Stomach (tissue), 9 donors: ENCODE results near the gene DEFB128. TPM values are rescaled to one million over a fixed set of nuclear protein-coding genes. Genes with fewer than 3 reads are reported as not detected.
"Not testable (repeated sequence)": the region's sequence is repeated elsewhere in the genome, so short reads cannot be mapped to it uniquely, and the experiment has no call there.

Source experiments
- DNase-seq, 2 donors: peaks; one replicate each; pipeline versions ENCODE4 v3.0.0 to v3.0.0-alpha.2; 2013 to 2019
- H3K27ac ChIP-seq, 5 donors: fragments of 200-600 bp in 4 of 5; sonication (generic) in 4 of 5; one replicate each; pipeline ENCODE4 v1.5.1; 2013 to 2019; ENCODE audit warnings: mild to moderate bottlenecking in 1 of 5, moderate library complexity in 1 of 5
- H3K27me3 ChIP-seq, 3 donors: fragments of 200-600 bp; sonication (generic); one replicate each; pipeline ENCODE4 v1.5.1; 2017 to 2019; ENCODE audit warnings: mixed run types in 1 of 3
- H3K36me3 ChIP-seq, 4 donors: fragments of 200-600 bp; sonication (generic); 1 replicate in 3 of 4; 2 replicates in 1 of 4; pipeline ENCODE4 v1.5.1; 2016 to 2019
- H3K4me1 ChIP-seq, 4 donors: fragments of 200-600 bp; sonication (generic); one replicate each; pipeline ENCODE4 v1.5.1; 2016 to 2019
- H3K4me3 ChIP-seq, 4 donors: fragments of 200-600 bp; sonication (generic) in 3 of 4; one replicate each; pipeline ENCODE4 v1.5.1; 2016 to 2019; ENCODE audit warnings: mild to moderate bottlenecking in 1 of 4
- H3K9me3 ChIP-seq, 4 donors: fragments of 200-600 bp; sonication (generic); one replicate each; pipeline ENCODE4 v1.5.1; 2016 to 2019
- CTCF ChIP-seq, 7 experiments: fragments of 450-650 bp in 4 of 7; fragments of 200-600 bp in 3 of 7; sonication (generic) in 3 of 7; IDR thresholded peaks; one replicate each; pipeline ENCODE4 v1.5.1; 2016 to 2019; ENCODE audit warnings: antibody characterized with exemption in 7 of 7, control low read depth in 2 of 7, mild to moderate bottlenecking in 1 of 7
- EP300 ChIP-seq: sonication (generic); formaldehyde crosslinking; IDR thresholded peaks from one replicate; pipeline ENCODE4 v1.6.1; 2017; ENCODE audit warnings: antibody characterized with exemption
- POLR2A ChIP-seq, 4 donors: fragments of 450-650 bp; IDR thresholded peaks; one replicate each; pipeline ENCODE4 v1.6.1; 2016; ENCODE audit warnings: antibody characterized with exemption in 4 of 4, control low read depth in 2 of 4, mild to moderate bottlenecking in 1 of 4, moderate library complexity in 1 of 4
- POLR2AphosphoS5 ChIP-seq, 3 donors: sonication (generic); formaldehyde crosslinking; IDR thresholded peaks; one replicate each; pipeline ENCODE4 v1.6.1; 2016; ENCODE audit warnings: antibody characterized with exemption in 3 of 3
- WGBS, 5 donors: extraction: QIAGEN DNeasy Blood & Tissue Kit in 3 of 5; methylation state at CpG; one replicate each; pipeline versions ENCODE4 v1.1.5 to v1.1.7; 2013 to 2018; 5-methylcytosine and 5-hydroxymethylcytosine counted together
- intact Hi-C: fragments of 100-400 bp; cut with DNase I; formaldehyde crosslinking; loops from one replicate; pipeline ENCODE4 v1.15.1; 2023; ENCODE audit warnings: low total_unique reads
- polyA plus RNA-seq, 3 donors: library from polyadenylated mRNA; stranded (reverse); fragments of 200-250 nt; gene quantifications; one replicate each; pipeline ENCODE4 v1.2.3, GENCODE V29; 2013
- total RNA-seq, 5 donors: library from RNA; depleted of rRNA; stranded (reverse); fragments of >200 nt; gene quantifications; one replicate each; pipeline versions ENCODE4 v1.1.0 to v1.2.3, GENCODE V29; 2014 to 2016
- donor health status: healthy with polysubstance abuse.
- donor health status: Bipolar disorder and iron deficiency.
- donor health status: healthy.

The DEFB128 gene
- total and polyA plus RNA-seq, 8 donors = not detected

GRCh38 chr20:208942-209566 lies 19.5 kb upstream of the DEFB128 start:
- H3K4me1 ChIP-seq = no peaks in the 10 kb centered on the region
- H3K27ac ChIP-seq = no peak overlapping the region
- intact Hi-C loops = no loop called here
- no peaks in the 10 kb centered on the region for H3K27me3 ChIP-seq
- H3K4me3 ChIP-seq = no peak overlapping the region
- WGBS, 5 donors = 11 to 17% (median 16%) methylated on average over 5 of the region's 5 CpGs
- no peaks in the 10 kb centered on the region for H3K9me3 ChIP-seq
- H3K36me3 ChIP-seq = no peaks in the 10 kb centered on the region
- peak in 1 of 2 donors; percentile 70 for DNase-seq
- TF ChIP-seq POLR2A (IDR thresholded peaks at IDR 0.05) (no peak), EP300 (no peak), CTCF (IDR thresholded peaks at IDR 0.05) (peak in 5 of 7 experiments; percentile 26 to 46 (median 34)), POLR2AphosphoS5 (IDR thresholded peaks at IDR 0.05) (no peak)

GRCh38 chr20:203630-204029 lies 14.1 kb upstream of the DEFB128 start:
- 62 to 78% (median 73%) methylated on average over 4 of the region's 4 CpGs for WGBS, 5 donors
- H3K4me3 ChIP-seq, H3K36me3 ChIP-seq, H3K9me3 ChIP-seq, intact Hi-C loops, H3K27ac ChIP-seq, DNase-seq, H3K4me1 ChIP-seq, H3K27me3 ChIP-seq: not testable (repeated sequence)

GRCh38 chr20:199996-200395 lies 10.5 kb upstream of the DEFB128 start:
- no peak overlapping the region for H3K4me3 ChIP-seq
- TF ChIP-seq EP300 = no peak
- no peak for DNase-seq
- no peaks in the 10 kb centered on the region for H3K9me3 ChIP-seq
- no peak overlapping the region for H3K27ac ChIP-seq
- intact Hi-C loops = no loop called here
- H3K27me3 ChIP-seq = peaks cover 0 to 17% (median 0%) of the 10 kb centered on the region in 3 donors
- 46 to 62% (median 57%) methylated on average over 4 of the region's 4 CpGs for WGBS, 5 donors
- H3K4me1 ChIP-seq = no peaks in the 10 kb centered on the region
- no peaks in the 10 kb centered on the region for H3K36me3 ChIP-seq

- WGBS, 5 donors = 65 to 89% (median 76%) methylated on average over 1 of the region's 1 CpG
- H3K4me1 ChIP-seq = no peaks in the 10 kb centered on the region
- H3K27me3 ChIP-seq = peaks cover 0 to 17% (median 0%) of the 10 kb centered on the region in 3 donors
- DNase-seq = no peak
- intact Hi-C loops = no loop called here
- H3K9me3 ChIP-seq = no peaks in the 10 kb centered on the region
- no peak overlapping the region for H3K4me3 ChIP-seq
- no peak overlapping the region for H3K27ac ChIP-seq
- TF ChIP-seq CTCF (IDR thresholded peaks at IDR 0.05) (no peak), EP300 (no peak), POLR2AphosphoS5 (IDR thresholded peaks at IDR 0.05) (no peak), POLR2A (IDR thresholded peaks at IDR 0.05) (no peak)
- no peaks in the 10 kb centered on the region for H3K36me3 ChIP-seq
Observed at GRCh38 chr20:198225-198624, 8.7 kb upstream of the DEFB128 start.

- TF ChIP-seq POLR2AphosphoS5 (IDR thresholded peaks at IDR 0.05) = no peak
- no peak for TF ChIP-seq POLR2A (IDR thresholded peaks at IDR 0.05)
- Histone ChIP-seq H3K36me3 (no peaks in the 10 kb centered on the region), H3K9me3 (peaks cover 0 to 11% (median 7%) of the 10 kb centered on the region in 4 donors), H3K27me3 (peaks cover 0 to 8% (median 0%) of the 10 kb centered on the region in 3 donors), H3K27ac (no peak overlapping the region), H3K4me1 (no peaks in the 10 kb centered on the region), H3K4me3 (no peak overlapping the region)
- no peak for DNase-seq
- intact Hi-C loops = no loop called here
- 59 to 67% (median 64%) methylated on average over 2 of the region's 2 CpGs for WGBS, 5 donors
Observed at GRCh38 chr20:187733-188132, 1.8 kb downstream of the DEFB128 start.

GRCh38 chr20:184288-184687 lies 5.2 kb downstream of the DEFB128 start:
- Histone ChIP-seq H3K4me1 (no peaks in the 10 kb centered on the region), H3K27me3 (peaks cover 0 to 31% (median 5%) of the 10 kb centered on the region in 3 donors), H3K27ac (no peak overlapping the region), H3K9me3 (peaks cover 0 to 3% (median 0%) of the 10 kb centered on the region in 4 donors), H3K36me3 (no peaks in the 10 kb centered on the region), H3K4me3 (no peak overlapping the region)
- WGBS, 5 donors = 49 to 58% (median 55%) methylated on average over 2 of the region's 2 CpGs
- TF ChIP-seq EP300 = no peak
- intact Hi-C loops = no loop called here
- DNase-seq = no peak
